Left lung (tissue), 14 donors: Measurements from ENCODE around the gene PRDM9. TPM values are rescaled to one million over a fixed set of nuclear protein-coding genes. Genes with fewer than 3 reads are reported as not detected.

Experiments
- ATAC-seq: fragments of 200-7000 bp; cut with Tn5 transposase; one replicate; pipeline ENCODE4 v1.9.1; 2020; ENCODE audit warnings: moderate library complexity
- DNase-seq, 4 donors: peaks; one replicate each; pipeline ENCODE4 v3.0.0-alpha.2; 2013 to 2020
- H3K27ac ChIP-seq, 2 donors: fragments of 200-600 bp; sonication (generic) in 1 of 2; one replicate each; pipeline versions ENCODE4 v1.5.0 to v1.8.0; 2020 to 2021
- H3K27me3 ChIP-seq, 2 donors: fragments of 200-600 bp; sonication (generic) in 1 of 2; one replicate each; pipeline versions ENCODE4 v1.5.0 to v1.8.0; 2020 to 2021
- H3K36me3 ChIP-seq, 2 donors: fragments of 200-600 bp; sonication (generic) in 1 of 2; one replicate each; pipeline versions ENCODE4 v1.5.0 to v1.8.0; 2020 to 2021
- H3K4me1 ChIP-seq, 2 donors: fragments of 200-600 bp; one replicate each; pipeline ENCODE4 v1.8.0; 2021
- H3K4me3 ChIP-seq, 2 donors: fragments of 200-600 bp; sonication (generic) in 1 of 2; one replicate each; pipeline versions ENCODE4 v1.5.0 to v1.8.0; 2020 to 2021; ENCODE audit warnings: mild to moderate bottlenecking in 1 of 2
- H3K9me3 ChIP-seq, 2 donors: fragments of 200-600 bp; sonication (generic) in 1 of 2; one replicate each; pipeline versions ENCODE4 v1.5.0 to v1.8.0; 2020 to 2021
- intact Hi-C, 2 donors: fragments of 100-400 bp; cut with DNase I; formaldehyde crosslinking; loops; one replicate each; pipeline versions ENCODE4 v1.11.2 to v1.14.2; 2022
- long read RNA-seq, 12 donors: library from polyadenylated mRNA in 2 of 12; unstranded in 2 of 12; transcript quantifications; one replicate each; pipeline ENCODE4 v2.0.0 and lab custom pipeline, GENCODE V29; 2019 to 2026
- polyA plus RNA-seq, 6 donors: library from polyadenylated mRNA; unstranded; fragments of 120-200 nt; gene quantifications; one replicate each; pipeline ENCODE4 v1.2.1, GENCODE V29; 2013; ENCODE audit not compliant: insufficient read length in 6 of 6
- total RNA-seq, 2 donors: library from RNA; stranded (reverse); fragmentation: NEBNext Ultra II Directional; extraction: Animal tissue kit (Norgen Biotek cat#: 25700); gene quantifications; one replicate each; pipeline ENCODE4 v1.2.1, GENCODE V29; 2021
- TF ChIP-seq, protein P1 (sequence below), 2 donors: fragments of 200-600 bp; sonication (generic) in 1 of 2; IDR thresholded peaks; one replicate each; pipeline versions ENCODE4 v1.5.0 to v1.8.0; 2021; ENCODE audit warnings: antibody characterized with exemption in 2 of 2
- donor health status: DM: no; HTN: yes; CAD: no.
- donor health status: DM: no; HTN: no; CAD: no.

PRDM9 gene
- total RNA-seq (not detected), polyA plus RNA-seq (not detected)
- long read RNA-seq, donor 1, result 0 reads
- long read RNA-seq, donor 2, result 0 reads
- long read RNA-seq, donor 3, result 0 reads
- long read RNA-seq, donor 4, result 0 reads
- long read RNA-seq, donor 5, result 0 reads
- long read RNA-seq, donor 6, result 0 reads
- long read RNA-seq, donor 7, result 0 reads
- long read RNA-seq, donor 8, result 0 reads
- long read RNA-seq, donor 9, result 0 reads
- long read RNA-seq, donor 10, result 0 reads
- long read RNA-seq, donor 11, result 0 reads
- long read RNA-seq, donor 12, result 0 reads

DNA sequence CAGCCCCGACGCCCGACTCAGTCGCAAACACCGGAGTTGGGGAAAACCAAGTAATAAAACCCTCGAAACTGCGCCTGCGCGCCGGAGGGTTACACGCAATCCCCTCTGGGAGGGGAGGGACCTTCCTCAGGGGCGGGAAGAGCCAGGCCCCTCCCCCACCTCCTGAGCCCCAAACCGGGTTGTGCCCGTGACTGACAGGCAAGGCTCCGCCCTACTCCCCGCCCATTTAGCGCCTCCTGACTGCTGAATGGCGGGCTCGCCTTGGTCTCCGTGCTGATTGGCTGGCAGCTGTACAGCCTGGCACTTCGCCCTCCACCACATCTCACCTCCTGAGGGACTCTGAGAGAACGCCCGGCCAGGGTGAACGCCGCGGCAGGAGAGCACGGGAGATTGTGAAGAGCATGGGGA lies at the start of gene PRDM9:
PRDM9 (plus strand) TSS at position 332 of the 408 bp plus-strand sequence. CDS start 1,425 bp downstream, outside the sequence.
- peak; percentile 98 for ATAC-seq
- H3K4me1 ChIP-seq, result no peaks in the 10 kb centered on the region
- peak; percentile 4 to 83 (median 66) for DNase-seq
- no peak within 1 kb of the TSS for H3K27ac ChIP-seq
- TF ChIP-seq, protein P1, sequence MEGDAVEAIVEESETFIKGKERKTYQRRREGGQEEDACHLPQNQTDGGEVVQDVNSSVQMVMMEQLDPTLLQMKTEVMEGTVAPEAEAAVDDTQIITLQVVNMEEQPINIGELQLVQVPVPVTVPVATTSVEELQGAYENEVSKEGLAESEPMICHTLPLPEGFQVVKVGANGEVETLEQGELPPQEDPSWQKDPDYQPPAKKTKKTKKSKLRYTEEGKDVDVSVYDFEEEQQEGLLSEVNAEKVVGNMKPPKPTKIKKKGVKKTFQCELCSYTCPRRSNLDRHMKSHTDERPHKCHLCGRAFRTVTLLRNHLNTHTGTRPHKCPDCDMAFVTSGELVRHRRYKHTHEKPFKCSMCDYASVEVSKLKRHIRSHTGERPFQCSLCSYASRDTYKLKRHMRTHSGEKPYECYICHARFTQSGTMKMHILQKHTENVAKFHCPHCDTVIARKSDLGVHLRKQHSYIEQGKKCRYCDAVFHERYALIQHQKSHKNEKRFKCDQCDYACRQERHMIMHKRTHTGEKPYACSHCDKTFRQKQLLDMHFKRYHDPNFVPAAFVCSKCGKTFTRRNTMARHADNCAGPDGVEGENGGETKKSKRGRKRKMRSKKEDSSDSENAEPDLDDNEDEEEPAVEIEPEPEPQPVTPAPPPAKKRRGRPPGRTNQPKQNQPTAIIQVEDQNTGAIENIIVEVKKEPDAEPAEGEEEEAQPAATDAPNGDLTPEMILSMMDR (IDR thresholded peaks at IDR 0.05), result no peak
- no peak within 1 kb of the TSS for H3K4me3 ChIP-seq
- H3K9me3 ChIP-seq, result peaks cover 0 to 12% of the 10 kb centered on the region in 2 donors
- H3K36me3 ChIP-seq, result no peaks in the 10 kb centered on the region
- no peaks in the 10 kb centered on the region for H3K27me3 ChIP-seq
- intact Hi-C loops, result no loop called here

DNA sequence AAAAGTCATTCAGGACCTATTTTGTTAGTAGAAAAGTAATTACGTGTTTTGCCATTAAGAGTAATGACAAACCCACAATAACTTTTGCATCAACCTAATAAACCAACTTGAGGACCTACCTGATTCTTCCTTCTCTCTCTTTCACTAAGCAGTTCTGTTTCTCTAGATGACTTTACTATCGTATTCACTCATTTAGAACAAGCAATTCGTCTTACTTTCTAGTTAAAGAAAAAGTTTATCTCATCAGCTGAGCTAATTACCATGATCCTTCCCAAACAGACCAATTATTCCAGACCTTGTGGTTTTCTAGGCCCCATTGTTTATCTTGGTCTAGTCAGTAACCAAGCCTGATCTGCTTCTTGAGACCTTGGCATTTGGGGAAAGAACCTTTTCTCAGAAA lies 49.6 kb upstream of the PRDM9 start:
- no peaks in the 10 kb centered on the region for H3K27me3 ChIP-seq
- no peak for ATAC-seq
- intact Hi-C loops, result no loop called here
- H3K4me1 ChIP-seq, result no peaks in the 10 kb centered on the region
- H3K27ac ChIP-seq, result no peak overlapping the region
- no peaks in the 10 kb centered on the region for H3K36me3 ChIP-seq
- no peak for DNase-seq
- TF ChIP-seq, protein P1 (IDR thresholded peaks at IDR 0.05), result no peak
- peaks cover 0 to 3% of the 10 kb centered on the region in 2 donors for H3K9me3 ChIP-seq
- no peak overlapping the region for H3K4me3 ChIP-seq

DNA sequence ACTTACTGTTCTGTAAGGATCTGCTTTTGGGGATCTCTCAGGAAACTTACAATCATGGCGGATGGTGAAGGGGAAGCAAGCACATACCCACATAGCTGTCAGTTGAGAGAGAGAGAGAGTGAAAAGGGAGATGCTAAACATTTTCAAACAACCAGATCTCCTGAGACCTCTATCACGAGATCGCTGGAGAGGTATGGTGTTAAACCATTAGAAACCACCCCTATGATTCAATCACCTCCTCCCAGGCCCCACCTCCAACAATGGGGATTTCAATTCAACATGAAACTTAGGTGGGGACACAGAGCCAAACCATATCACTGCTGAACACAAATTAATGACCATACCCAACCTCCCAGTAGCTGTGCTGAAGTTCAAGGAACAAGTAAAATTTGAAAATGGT lies 48.2 kb upstream of the PRDM9 start:
- Histone ChIP-seq H3K27me3 (no peaks in the 10 kb centered on the region), H3K9me3 (peaks cover 0 to 7% of the 10 kb centered on the region in 2 donors), H3K4me3 (no peak overlapping the region), H3K27ac (no peak overlapping the region), H3K4me1 (no peaks in the 10 kb centered on the region), H3K36me3 (no peaks in the 10 kb centered on the region)
- no peak for ATAC-seq
- intact Hi-C loops, result no loop called here
- DNase-seq, result no peak
- TF ChIP-seq, protein P1 (IDR thresholded peaks at IDR 0.05), result no peak

DNA sequence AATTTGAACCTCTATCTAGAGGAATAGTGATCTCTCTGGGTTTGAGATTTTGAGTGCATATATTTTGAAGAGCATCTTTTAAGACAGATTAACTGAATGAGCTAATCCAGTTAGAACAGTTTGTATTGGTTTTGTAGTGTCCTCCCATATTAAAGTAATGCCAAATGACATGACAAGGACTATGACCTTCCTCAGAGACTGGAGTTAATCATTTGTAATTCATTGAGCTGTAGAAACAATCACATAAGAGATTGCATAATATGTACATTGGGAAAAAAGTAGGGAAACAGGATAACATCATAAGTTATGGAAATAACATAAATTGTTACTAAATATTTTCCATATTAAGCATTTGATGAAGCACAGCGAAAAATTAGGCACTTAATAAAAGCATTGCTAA lies 45.8 kb upstream of the PRDM9 start:
- Histone ChIP-seq H3K4me3 (no peak overlapping the region), H3K36me3 (no peaks in the 10 kb centered on the region), H3K4me1 (no peaks in the 10 kb centered on the region), H3K9me3 (peaks cover 0 to 13% of the 10 kb centered on the region in 2 donors), H3K27ac (no peak overlapping the region), H3K27me3 (no peaks in the 10 kb centered on the region)
- TF ChIP-seq, protein P1 (IDR thresholded peaks at IDR 0.05), result no peak
- no peak for ATAC-seq
- intact Hi-C loops, result no loop called here
- no peak for DNase-seq

DNA sequence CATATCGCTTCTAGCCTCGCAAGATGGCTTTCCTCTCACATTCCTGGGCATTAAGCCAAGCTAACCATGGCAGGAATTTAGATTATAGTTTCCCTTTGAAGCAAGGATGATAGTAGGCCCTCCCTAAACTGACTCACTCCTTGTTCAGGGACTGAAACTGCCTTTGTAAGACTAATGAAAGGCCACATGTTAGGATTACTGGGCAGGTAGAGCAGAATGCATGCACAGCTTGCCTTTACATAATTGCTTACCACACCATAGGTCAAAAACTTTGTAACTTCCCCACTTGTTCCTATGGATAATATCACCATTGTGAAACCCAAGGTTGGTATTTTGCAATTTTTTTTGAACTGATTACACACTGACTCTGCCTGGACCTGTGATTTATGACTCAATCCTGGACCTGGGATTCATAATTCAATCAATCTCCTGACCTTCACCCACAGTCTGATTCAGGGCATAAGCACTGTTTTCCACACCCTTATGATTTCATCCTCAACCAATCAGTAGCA lies 41.0 kb upstream of the PRDM9 start:
- intact Hi-C loops, result no loop called here
- Histone ChIP-seq H3K4me1 (no peaks in the 10 kb centered on the region), H3K27ac (no peak overlapping the region), H3K27me3 (no peaks in the 10 kb centered on the region), H3K36me3 (no peaks in the 10 kb centered on the region), H3K4me3 (no peak overlapping the region), H3K9me3 (peaks cover 0 to 17% of the 10 kb centered on the region in 2 donors)
- ATAC-seq, result no peak
- peak in 2 of 4 donors; percentile 4 to 5 for DNase-seq
- TF ChIP-seq, protein P1 (IDR thresholded peaks at IDR 0.05), result no peak
